HL-60 (cell line): ENCODE data around the gene LIPH.

Experiments used
- CTCF ChIP-seq: IDR thresholded peaks from one replicate; pipeline ENCODE4 v1.5.1; 2011; ENCODE audit warnings: low read length, control low read depth, inconsistent platforms; ENCODE audit not compliant: insufficient read depth
- GABPA ChIP-seq: IDR thresholded peaks from 2 replicates; pipeline ENCODE4 v1.6.1; 2012; ENCODE audit warnings: low read depth
- POLR2AphosphoS5 ChIP-seq: IDR thresholded peaks from 2 replicates; pipeline ENCODE4 v1.6.1; 2012; ENCODE audit warnings: low read depth
- SPI1 ChIP-seq: IDR thresholded peaks from 2 replicates; pipeline ENCODE4 v1.6.1; 2012; ENCODE audit warnings: low read depth, mild to moderate bottlenecking, borderline replicate concordance

GRCh38 chr3:185572183-185572582, 19.8 kb upstream of the LIPH start:
- TF ChIP-seq CTCF (no peak), GABPA (no peak), POLR2AphosphoS5 (no peak), SPI1 (no peak)
